OCI-LY1 (cell line): ENCODE data around the gene CTDSPL.

ENCODE experiments used
- H2AFZ ChIP-seq: fragments of 200-600 bp; sonication (generic), shearing (Covaris generic); 2 replicates; pipeline ENCODE4 v1.6.0; 2014; ENCODE audit warnings: antibody characterized with exemption, mild to moderate bottlenecking, low read length
- H3F3A ChIP-seq: fragments of 200-600 bp; sonication (generic), shearing (Covaris generic); 2 replicates; pipeline ENCODE4 v1.6.0; 2014; ENCODE audit warnings: mild to moderate bottlenecking, antibody characterized with exemption, low read length, moderate library complexity; ENCODE audit not compliant: insufficient read depth
- H3K27ac ChIP-seq: fragments of 200-600 bp; sonication (generic); 2 replicates; pipeline ENCODE4 v1.5.1; 2014; ENCODE audit warnings: low read length, mixed run types, mild to moderate bottlenecking, low read depth; ENCODE audit not compliant: poor library complexity, severe bottlenecking
- H3K27me3 ChIP-seq: fragments of 200-600 bp; sonication (generic); 2 replicates; pipeline ENCODE4 v1.6.0; 2014; ENCODE audit warnings: antibody characterized with exemption, mild to moderate bottlenecking, low read length, moderate library complexity; ENCODE audit not compliant: insufficient read depth
- H3K36me3 ChIP-seq: fragments of 200-600 bp; sonication (generic); 2 replicates; pipeline ENCODE4 v1.6.1; 2014; ENCODE audit warnings: mild to moderate bottlenecking, antibody characterized with exemption, low read length, moderate library complexity, mixed read lengths; ENCODE audit not compliant: insufficient read depth
- H3K4me1 ChIP-seq: fragments of 200-600 bp; sonication (generic); 2 replicates; pipeline ENCODE4 v1.5.1; 2014; ENCODE audit warnings: mild to moderate bottlenecking, low read length, moderate library complexity; ENCODE audit not compliant: insufficient read depth, severe bottlenecking
- H3K4me2 ChIP-seq: fragments of 200-600 bp; sonication (generic), shearing (Covaris generic); 2 replicates; pipeline ENCODE4 v1.6.1; 2014; ENCODE audit warnings: low read length
- H3K4me3 ChIP-seq: fragments of 200-600 bp; sonication (generic); 2 replicates; pipeline ENCODE4 v1.5.1; 2014; ENCODE audit warnings: low read length, low read depth, mild to moderate bottlenecking, mixed read lengths; ENCODE audit not compliant: poor library complexity, severe bottlenecking
- H3K79me2 ChIP-seq: fragments of 200-600 bp; shearing (Covaris generic); 2 replicates; pipeline ENCODE4 v1.6.1; 2016; ENCODE audit warnings: mixed run types, low read length, mixed read lengths; ENCODE audit not compliant: insufficient read depth
- H3K9ac ChIP-seq: fragments of 200-600 bp; sonication (generic), shearing (Covaris generic); 2 replicates; pipeline ENCODE4 v1.6.1; 2014; ENCODE audit warnings: mild to moderate bottlenecking, low read length, mixed read lengths
- H3K9me2 ChIP-seq: fragments of 200-600 bp; sonication (generic), shearing (Covaris generic); 2 replicates; pipeline ENCODE4 v1.6.1; 2014; ENCODE audit warnings: low read depth, mild to moderate bottlenecking, low read length, mixed read lengths
- H3K9me3 ChIP-seq: fragments of 200-600 bp; shearing (Covaris generic); 2 replicates; pipeline ENCODE4 v1.6.1; 2014; ENCODE audit warnings: low read length, mixed read lengths
- H4K20me1 ChIP-seq: fragments of 200-600 bp; sonication (generic), shearing (Covaris generic); 2 replicates; pipeline ENCODE4 v1.6.0; 2016; ENCODE audit warnings: mild to moderate bottlenecking, low read length; ENCODE audit not compliant: insufficient read depth
- CTCF ChIP-seq: fragments of 200-600 bp; sonication (generic), shearing (Covaris generic); IDR thresholded peaks from 2 replicates; pipeline ENCODE4 v1.5.1; 2017; ENCODE audit warnings: mild to moderate bottlenecking, antibody characterized with exemption, low read length, moderate library complexity, mixed read lengths
- EZH2 ChIP-seq: fragments of 200-600 bp; sonication (generic), shearing (Covaris generic); IDR thresholded peaks from 2 replicates; pipeline ENCODE4 v1.8.0; 2017; ENCODE audit warnings: borderline replicate concordance, mixed run types, mild to moderate bottlenecking, antibody characterized with exemption, low read length, moderate library complexity, mixed read lengths

Gene CTDSPL

GRCh38 chr3:37898424-37898823 is 36.7 kb downstream of the CTDSPL start:
- Histone ChIP-seq H3K27ac (no peak overlapping the region), H2AFZ (peak overlapping the region; percentile 49; the same call in 1 of the 2 replicates), H3K9me2 (no peaks in the 10 kb centered on the region), H3K9ac (no peak overlapping the region), H3K79me2 (no peaks in the 10 kb centered on the region), H3K4me1 (peaks cover 51% of the 10 kb centered on the region), H3K9me3 (no peaks in the 10 kb centered on the region), H4K20me1 (no peaks in the 10 kb centered on the region), H3K27me3 (no peaks in the 10 kb centered on the region), H3K4me3 (no peak overlapping the region), H3K4me2 (no peak overlapping the region), H3F3A (no peaks in the 10 kb centered on the region), H3K36me3 (no peaks in the 10 kb centered on the region)
- TF ChIP-seq CTCF (no peak), EZH2 (no peak)

- H3K4me2 ChIP-seq = no peak overlapping the region
These were observed 37.5 kb downstream of the CTDSPL start for GRCh38 chr3:37899101-37899707.

GRCh38 chr3:37899711-37900306 is 38.1 kb downstream of the CTDSPL start:
- peaks cover 61% of the 10 kb centered on the region for H3K4me1 ChIP-seq
- no peaks in the 10 kb centered on the region for H3K27me3 ChIP-seq
- H3F3A ChIP-seq = no peaks in the 10 kb centered on the region
- H3K9ac ChIP-seq = no peak overlapping the region
- no peaks in the 10 kb centered on the region for H3K9me2 ChIP-seq
- H3K4me3 ChIP-seq = no peak overlapping the region
- no peak overlapping the region for H3K27ac ChIP-seq
- H3K4me2 ChIP-seq = no peak overlapping the region
- no peak for TF ChIP-seq EZH2
- no peak for TF ChIP-seq CTCF
- no peaks in the 10 kb centered on the region for H4K20me1 ChIP-seq
- no peaks in the 10 kb centered on the region for H3K36me3 ChIP-seq
- no peaks in the 10 kb centered on the region for H3K79me2 ChIP-seq
- no peaks in the 10 kb centered on the region for H3K9me3 ChIP-seq
- H2AFZ ChIP-seq = no peak overlapping the region

More at GRCh38 chr3:37899101-37899707, 37.5 kb downstream of the CTDSPL start:
- no peak overlapping the region for H3K9ac ChIP-seq
- no peaks in the 10 kb centered on the region for H3F3A ChIP-seq
- no peaks in the 10 kb centered on the region for H3K9me3 ChIP-seq
- no peak overlapping the region for H3K4me3 ChIP-seq
- H3K79me2 ChIP-seq = no peaks in the 10 kb centered on the region
- TF ChIP-seq CTCF (no peak), EZH2 (no peak)
- no peak overlapping the region for H3K27ac ChIP-seq
- H3K27me3 ChIP-seq = no peaks in the 10 kb centered on the region
- no peaks in the 10 kb centered on the region for H4K20me1 ChIP-seq
- H2AFZ ChIP-seq = no peak overlapping the region
- H3K4me1 ChIP-seq = peaks cover 55% of the 10 kb centered on the region
- no peaks in the 10 kb centered on the region for H3K9me2 ChIP-seq
- no peaks in the 10 kb centered on the region for H3K36me3 ChIP-seq
